Keratinocyte (primary cell): ENCODE measurements around the gene TSPEAR. TPM values are rescaled to one million over a fixed set of nuclear protein-coding genes. Genes with fewer than 3 reads are reported as not detected.

Source experiments
- DNase-seq: peaks from one replicate; pipeline ENCODE4 v3.0.0-alpha.2; 2011; ENCODE audit warnings: low read depth, missing footprints, low spot score
- FAIRE-seq: peaks from 2 replicates; lab custom pipeline; 2011; peaks lifted over from hg19 to GRCh38; lab: Jason Lieb, UNC
- H2AFZ ChIP-seq: 2 replicates; pipeline ENCODE4 v1.6.0; 2012; ENCODE audit warnings: low read length, control low read depth, inconsistent platforms; ENCODE audit not compliant: control insufficient read depth
- H3K27ac ChIP-seq: 2 replicates; pipeline ENCODE4 v1.5.1; 2011; ENCODE audit warnings: low read length; ENCODE audit not compliant: control insufficient read depth, insufficient read depth
- H3K27me3 ChIP-seq: 3 replicates; pipeline ENCODE4 v1.6.0; 2011; ENCODE audit warnings: low read length; ENCODE audit not compliant: control insufficient read depth, insufficient read depth; ENCODE audit errors: extremely low read depth
- H3K36me3 ChIP-seq, 2 experiments: 2 replicates in 1 of 2; 3 replicates in 1 of 2; pipeline ENCODE4 v1.5.1; 2011; ENCODE audit warnings: low read length in 2 of 2, mild to moderate bottlenecking in 1 of 2; ENCODE audit not compliant: control insufficient read depth in 2 of 2, insufficient read depth in 2 of 2; ENCODE audit errors: extremely low read depth in 1 of 2
- H3K4me1 ChIP-seq: 3 replicates; pipeline ENCODE4 v1.5.1; 2011; ENCODE audit warnings: low read length; ENCODE audit not compliant: control insufficient read depth, insufficient read depth; ENCODE audit errors: extremely low read depth
- H3K4me2 ChIP-seq: 3 replicates; pipeline ENCODE4 v1.6.0; 2011; ENCODE audit warnings: low read depth, low read length; ENCODE audit not compliant: control insufficient read depth, insufficient read depth; ENCODE audit errors: extremely low read depth
- H3K4me3 ChIP-seq, 3 experiments: fragments of 200-600 bp in 1 of 3; sonication (generic) in 1 of 3; 2 replicates in 2 of 3; 3 replicates in 1 of 3; pipeline ENCODE4 v1.5.1; 2011 to 2016; ENCODE audit warnings: low read length in 3 of 3, mild to moderate bottlenecking in 3 of 3, control low read depth in 2 of 3, inconsistent platforms in 1 of 3, low read depth in 1 of 3, mixed read lengths in 1 of 3, mixed run types in 1 of 3, moderate library complexity in 1 of 3; ENCODE audit not compliant: control insufficient read depth in 2 of 3, insufficient read depth in 2 of 3; ENCODE audit errors: extremely low read depth in 1 of 3
- H3K79me2 ChIP-seq: 2 replicates; pipeline ENCODE4 v1.6.0; 2012; ENCODE audit warnings: low read length; ENCODE audit not compliant: control insufficient read depth, insufficient read depth
- H3K9ac ChIP-seq: 3 replicates; pipeline ENCODE4 v1.6.0; 2011; ENCODE audit warnings: low read length; ENCODE audit not compliant: control insufficient read depth, insufficient read depth; ENCODE audit errors: extremely low read depth
- H3K9me1 ChIP-seq: 3 replicates; pipeline ENCODE4 v1.6.0; 2011; ENCODE audit warnings: low read length; ENCODE audit not compliant: control insufficient read depth, insufficient read depth; ENCODE audit errors: extremely low read depth
- H3K9me3 ChIP-seq: 2 replicates; pipeline ENCODE4 v1.5.1; 2012; ENCODE audit warnings: low read depth, low read length; ENCODE audit not compliant: control insufficient read depth
- H4K20me1 ChIP-seq: 3 replicates; pipeline ENCODE4 v1.6.0; 2011; ENCODE audit warnings: low read length; ENCODE audit not compliant: control insufficient read depth, insufficient read depth; ENCODE audit errors: extremely low read depth
- CTCF ChIP-seq, 3 experiments: IDR thresholded peaks in 1 of 3; conservative IDR thresholded peaks in 1 of 3; optimal IDR thresholded peaks in 1 of 3; 2 replicates in 2 of 3; 3 replicates in 1 of 3; pipeline versions ENCODE3 to v1.5.1; 2011; ENCODE audit warnings: low read length in 3 of 3, mild to moderate bottlenecking in 3 of 3, moderate library complexity in 2 of 3, control low read depth in 1 of 3, inconsistent platforms in 1 of 3; ENCODE audit not compliant: insufficient read depth in 2 of 3; ENCODE audit errors: extremely low read depth in 1 of 3
- EZH2 ChIP-seq: IDR thresholded peaks from one replicate; pipeline ENCODE4 v1.6.1; 2012; ENCODE audit warnings: inconsistent platforms, mild to moderate bottlenecking, low read length, moderate library complexity
- dilution Hi-C: fragments of 300-500 bp; cut with MboI; formaldehyde crosslinking; loops from one replicate; pipeline ENCODE4 v1.7.0; 2020; ENCODE audit warnings: low sequenced_read_pairs; ENCODE audit not compliant: extremely low pct_ligation_motif_present
- polyA plus RNA-seq, 5 experiments: library from polyadenylated mRNA; depleted of rRNA in 3 of 5; stranded (reverse) in 3 of 5; stranded (forward) in 1 of 5; unstranded in 1 of 5; fragments of >200 nt; gene quantifications; 1 replicate in 1 of 5; 2 replicates in 3 of 5; 3 replicates in 1 of 5; pipeline versions ENCODE4 v1.2.1 to v1.2.3, GENCODE V29; 2011 to 2012; ENCODE audit warnings: missing spikeins in 2 of 5, low read depth in 1 of 5, low replicate concordance in 1 of 5

The TSPEAR gene
- polyA plus RNA-seq, 1 donor (not counting 4 experiments of a cell fraction or from before 2014, with no cell fraction given), result 0.12 TPM

GRCh38 chr21:44653123-44653522 lies 58.2 kb downstream of the TSPEAR start:
- no peaks in the 10 kb centered on the region for H3K9me1 ChIP-seq
- no peaks in the 10 kb centered on the region for H3K9me3 ChIP-seq
- DNase-seq (no peak), FAIRE-seq (no peak)
- dilution Hi-C loops, result no loop called here
- TF ChIP-seq EZH2, result no peak
- no peak for TF ChIP-seq CTCF (optimal IDR thresholded peaks at IDR 0.05 in 1 of 3, IDR thresholded peaks at IDR 0.05 in 1 of 3, conservative IDR thresholded peaks at IDR 0.05 in 1 of 3; ENCODE audit: extremely low read depth in 1 of 3, insufficient read depth in 2 of 3, low read length in 3 of 3)
- H4K20me1 ChIP-seq, result no peaks in the 10 kb centered on the region
- H3K4me2 ChIP-seq, result no peak overlapping the region
- no peak overlapping the region for H2AFZ ChIP-seq
- no peaks in the 10 kb centered on the region for H3K4me1 ChIP-seq
- H3K9ac ChIP-seq, result no peak overlapping the region
- no peaks in the 10 kb centered on the region for H3K79me2 ChIP-seq
- no peaks in the 10 kb centered on the region for H3K27me3 ChIP-seq
- H3K4me3 ChIP-seq, result no peak overlapping the region
- H3K27ac ChIP-seq, result no peak overlapping the region
- no peaks in the 10 kb centered on the region for H3K36me3 ChIP-seq

GRCh38 chr21:44650973-44651675 lies 60.2 kb downstream of the TSPEAR start:
- TF ChIP-seq EZH2 (no peak), CTCF (optimal IDR thresholded peaks at IDR 0.05 in 1 of 3, IDR thresholded peaks at IDR 0.05 in 1 of 3, conservative IDR thresholded peaks at IDR 0.05 in 1 of 3; ENCODE audit: extremely low read depth in 1 of 3, insufficient read depth in 2 of 3, low read length in 3 of 3) (no peak)
- no peaks in the 10 kb centered on the region for H3K4me1 ChIP-seq
- no peak for DNase-seq
- dilution Hi-C loops, result no loop called here
- H4K20me1 ChIP-seq, result no peaks in the 10 kb centered on the region
- no peak overlapping the region for H3K4me2 ChIP-seq
- no peak overlapping the region for H2AFZ ChIP-seq
- H3K79me2 ChIP-seq, result no peaks in the 10 kb centered on the region
- H3K27me3 ChIP-seq, result no peaks in the 10 kb centered on the region
- FAIRE-seq, result no peak
- no peaks in the 10 kb centered on the region for H3K36me3 ChIP-seq
- H3K4me3 ChIP-seq, result no peak overlapping the region
- H3K9me1 ChIP-seq, result no peaks in the 10 kb centered on the region
- H3K9me3 ChIP-seq, result no peaks in the 10 kb centered on the region
- no peak overlapping the region for H3K9ac ChIP-seq
- no peak overlapping the region for H3K27ac ChIP-seq
